Fibroblast of lung (primary cell): ENCODE data around the gene CERK.

ENCODE experiments used
- CTCF ChIP-seq, 2 donors: IDR thresholded peaks in 1 of 2; conservative IDR thresholded peaks in 1 of 2; 1 replicate in 1 of 2; 2 replicates in 1 of 2; pipeline ENCODE4 v1.5.1; 2011 to 2012; ENCODE audit warnings: low read length in 2 of 2, control low read depth in 1 of 2, inconsistent platforms in 1 of 2, low read depth in 1 of 2, mild to moderate bottlenecking in 1 of 2
- EZH2 ChIP-seq: IDR thresholded peaks from 2 replicates; pipeline ENCODE4 v1.5.1; 2012; ENCODE audit warnings: low read length, control low read depth, mild to moderate bottlenecking; ENCODE audit errors: missing control alignments

GRCh38 chr22:46753360-46753759 lies 15.3 kb upstream of the CERK start:
- no peak for TF ChIP-seq EZH2
- TF ChIP-seq CTCF (conservative IDR thresholded peaks at IDR 0.05 in 1 of 2, IDR thresholded peaks at IDR 0.05 in 1 of 2; ENCODE audit: low read depth in 1 of 2, low read length in 2 of 2), result no peak
